Measurements from ENCODE around the gene F7.
"Not testable (repeated sequence)": the region's sequence is repeated elsewhere in the genome, so short reads cannot be mapped to it uniquely, and the experiment has no call there.

The F7 gene
- 0 to 0.19 (median 0.17) reads per million in 3 donors for total RNA-seq

DNA sequence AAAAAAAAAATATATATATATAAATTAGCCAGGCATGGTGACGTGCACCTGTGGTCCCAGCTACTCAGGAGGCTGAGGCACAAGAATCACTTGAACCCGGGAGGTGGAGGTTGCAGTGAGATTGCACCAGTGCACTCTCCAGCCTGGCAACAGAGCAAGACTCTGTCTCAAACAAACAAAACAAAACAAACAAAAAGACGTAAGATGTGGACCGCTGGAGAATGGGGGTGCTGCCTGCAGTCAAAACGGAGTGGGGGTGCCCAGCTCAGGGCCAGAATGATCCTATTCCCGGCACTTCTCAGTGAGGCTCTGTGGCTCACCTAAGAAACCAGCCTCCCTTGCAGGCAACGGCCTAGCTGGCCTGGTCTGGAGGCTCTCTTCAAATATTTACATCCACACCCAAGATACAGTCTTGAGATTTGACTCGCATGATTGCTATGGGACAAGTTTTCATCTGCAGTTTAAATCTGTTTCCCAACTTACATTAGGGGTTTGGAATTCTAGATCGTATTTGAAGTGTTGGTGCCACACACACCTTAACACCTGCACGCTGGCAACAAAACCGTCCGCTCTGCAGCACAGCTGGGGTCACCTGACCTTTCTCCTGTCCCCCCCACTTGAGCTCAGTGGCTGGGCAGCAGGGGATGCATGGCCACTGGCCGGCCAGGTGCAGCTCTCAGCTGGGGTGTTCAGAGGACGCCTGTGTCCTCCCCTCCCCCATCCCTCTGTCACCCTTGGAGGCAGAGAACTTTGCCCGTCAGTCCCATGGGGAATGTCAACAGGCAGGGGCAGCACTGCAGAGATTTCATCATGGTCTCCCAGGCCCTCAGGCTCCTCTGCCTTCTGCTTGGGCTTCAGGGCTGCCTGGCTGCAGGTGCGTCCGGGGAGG, at the start of gene F7:
F7 (plus strand) TSS at position 760 of the 889 bp plus-strand sequence; CDS start at position 811, 51 bp downstream.
- Histone ChIP-seq H3K4me3 (ENCODE audit: insufficient read depth, low read depth, low read length, poor library complexity, severe bottlenecking) (no peak within 1 kb of the TSS), H3K4me1 (ENCODE audit: control insufficient read depth, insufficient read depth, low read length, poor library complexity, severe bottlenecking) (peaks cover 8% of the 10 kb centered on the region), H3K27ac (ENCODE audit: insufficient read depth, low read length, poor library complexity, severe bottlenecking) (no peak within 1 kb of the TSS), H3K36me3 (ENCODE audit: control insufficient read depth, insufficient read depth, low read length) (no peaks in the 10 kb centered on the region), H3K9me3 (ENCODE audit: control insufficient read depth, low read length) (no peaks in the 10 kb centered on the region), H3K27me3 (replicated peaks; ENCODE audit: control insufficient read depth, insufficient read depth, low read length, poor library complexity, severe bottlenecking) (peaks cover 10% of the 10 kb centered on the region)
- DNase-seq, result no peak

DNA sequence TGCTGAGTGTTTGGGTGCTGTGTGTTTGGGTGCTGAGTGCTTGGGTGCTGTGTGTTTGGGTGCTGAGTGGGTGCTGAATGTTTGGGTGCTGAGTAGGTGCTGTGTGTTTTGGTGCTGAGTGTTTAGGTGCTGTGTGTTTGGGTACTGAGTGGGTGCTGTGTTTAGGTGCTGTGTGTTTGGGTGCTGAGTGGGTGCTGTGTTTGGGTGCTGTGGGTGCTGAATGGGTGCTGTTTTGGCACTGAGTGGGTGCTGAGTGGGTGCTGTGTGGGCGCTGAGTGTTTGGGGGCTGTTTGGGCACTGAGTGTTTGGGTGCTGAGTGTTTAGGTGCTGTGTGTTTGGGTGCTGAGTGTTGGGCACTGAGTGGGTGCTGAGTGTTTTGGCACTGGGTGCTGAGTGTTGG, 48.5 kb upstream of the F7 start:
- Histone ChIP-seq H3K27ac (ENCODE audit: insufficient read depth, low read length, poor library complexity, severe bottlenecking) (no peak overlapping the region), H3K27me3 (replicated peaks; ENCODE audit: control insufficient read depth, insufficient read depth, low read length, poor library complexity, severe bottlenecking) (no peaks in the 10 kb centered on the region), H3K4me3 (ENCODE audit: insufficient read depth, low read depth, low read length, poor library complexity, severe bottlenecking) (no peak overlapping the region), H3K36me3 (ENCODE audit: control insufficient read depth, insufficient read depth, low read length) (no peaks in the 10 kb centered on the region), H3K9me3 (ENCODE audit: control insufficient read depth, low read length) (no peaks in the 10 kb centered on the region), H3K4me1 (ENCODE audit: control insufficient read depth, insufficient read depth, low read length, poor library complexity, severe bottlenecking) (no peaks in the 10 kb centered on the region)
- DNase-seq, result no peak

DNA sequence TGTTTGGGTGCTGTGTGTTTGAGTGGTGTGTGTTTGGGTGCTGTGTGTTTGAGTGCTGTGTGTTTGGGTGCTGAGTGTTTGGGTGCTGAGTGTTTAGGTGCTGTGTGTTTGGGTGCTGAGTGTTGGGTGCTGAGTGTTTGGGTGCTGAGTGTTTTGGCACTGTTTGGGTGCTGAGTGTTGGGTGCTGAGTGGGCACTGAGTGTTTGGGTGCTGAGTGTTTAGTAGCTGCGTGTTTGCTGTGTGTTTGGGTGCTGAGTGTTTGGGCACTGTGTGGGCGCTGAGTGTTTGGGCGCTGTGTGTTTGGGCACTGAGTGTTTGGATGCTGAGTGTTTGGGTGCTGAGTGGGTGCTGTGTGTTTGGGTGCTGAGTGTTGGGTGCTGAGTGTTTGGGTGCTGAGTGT, 48.0 kb upstream of the F7 start:
- H3K4me1 ChIP-seq (ENCODE audit: control insufficient read depth, insufficient read depth, low read length, poor library complexity, severe bottlenecking); DNase-seq; H3K4me3 ChIP-seq (ENCODE audit: insufficient read depth, low read depth, low read length, poor library complexity, severe bottlenecking); H3K9me3 ChIP-seq (ENCODE audit: control insufficient read depth, low read length); H3K36me3 ChIP-seq (ENCODE audit: control insufficient read depth, insufficient read depth, low read length); H3K27ac ChIP-seq (ENCODE audit: insufficient read depth, low read length, poor library complexity, severe bottlenecking); H3K27me3 ChIP-seq (replicated peaks; ENCODE audit: control insufficient read depth, insufficient read depth, low read length, poor library complexity, severe bottlenecking): not testable (repeated sequence)

DNA sequence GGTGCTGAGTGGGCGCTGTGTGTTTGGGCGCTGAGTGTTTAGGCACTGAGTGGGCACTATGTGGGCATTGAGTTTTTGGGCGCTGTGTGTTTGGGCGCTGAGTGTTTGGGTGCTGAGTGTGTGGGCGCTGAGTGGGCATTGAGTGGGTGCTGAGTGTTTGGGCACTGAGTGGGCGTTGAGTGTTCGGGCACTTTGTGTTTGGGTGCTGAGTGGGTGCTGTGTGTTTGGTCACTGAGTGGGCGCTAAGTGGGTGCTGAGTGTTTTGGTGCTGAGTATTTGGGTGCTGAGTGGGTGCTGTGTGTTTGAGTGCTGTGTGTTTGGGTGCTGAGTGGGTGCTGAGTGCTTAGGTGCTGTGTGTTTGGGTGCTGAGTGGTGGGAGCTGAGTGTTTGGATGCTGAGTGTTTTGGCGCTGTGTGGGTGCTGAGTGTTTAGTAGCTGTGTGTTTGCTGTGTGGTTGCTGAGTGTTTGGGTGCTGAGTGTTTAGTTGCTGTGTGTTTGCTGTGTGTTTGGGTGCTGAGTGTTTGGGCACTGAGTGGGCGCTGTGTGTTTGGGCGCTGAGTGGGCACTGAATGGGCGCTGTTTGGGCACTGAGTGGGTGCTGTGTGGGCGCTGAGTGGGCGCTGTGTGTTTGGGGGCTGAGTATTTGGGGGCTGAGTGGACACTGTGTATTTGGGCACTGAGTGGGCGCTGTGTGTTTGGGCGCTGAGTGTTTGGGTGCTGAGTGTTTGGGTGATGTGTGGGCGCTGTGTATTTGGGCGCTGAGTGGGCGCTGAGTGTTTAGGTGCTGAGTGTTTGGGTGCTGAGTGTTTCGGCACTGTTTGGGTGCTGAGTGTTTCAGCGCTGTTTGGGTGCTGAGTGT, 47.2 kb upstream of the F7 start:
- Histone ChIP-seq H3K36me3 (ENCODE audit: control insufficient read depth, insufficient read depth, low read length) (peaks cover 3% of the 10 kb centered on the region), H3K9me3 (ENCODE audit: control insufficient read depth, low read length) (no peaks in the 10 kb centered on the region), H3K27ac (ENCODE audit: insufficient read depth, low read length, poor library complexity, severe bottlenecking) (no peak overlapping the region), H3K4me1 (ENCODE audit: control insufficient read depth, insufficient read depth, low read length, poor library complexity, severe bottlenecking) (no peaks in the 10 kb centered on the region), H3K27me3 (replicated peaks; ENCODE audit: control insufficient read depth, insufficient read depth, low read length, poor library complexity, severe bottlenecking) (no peaks in the 10 kb centered on the region), H3K4me3 (ENCODE audit: insufficient read depth, low read depth, low read length, poor library complexity, severe bottlenecking) (no peak overlapping the region)
- DNase-seq, result no peak

DNA sequence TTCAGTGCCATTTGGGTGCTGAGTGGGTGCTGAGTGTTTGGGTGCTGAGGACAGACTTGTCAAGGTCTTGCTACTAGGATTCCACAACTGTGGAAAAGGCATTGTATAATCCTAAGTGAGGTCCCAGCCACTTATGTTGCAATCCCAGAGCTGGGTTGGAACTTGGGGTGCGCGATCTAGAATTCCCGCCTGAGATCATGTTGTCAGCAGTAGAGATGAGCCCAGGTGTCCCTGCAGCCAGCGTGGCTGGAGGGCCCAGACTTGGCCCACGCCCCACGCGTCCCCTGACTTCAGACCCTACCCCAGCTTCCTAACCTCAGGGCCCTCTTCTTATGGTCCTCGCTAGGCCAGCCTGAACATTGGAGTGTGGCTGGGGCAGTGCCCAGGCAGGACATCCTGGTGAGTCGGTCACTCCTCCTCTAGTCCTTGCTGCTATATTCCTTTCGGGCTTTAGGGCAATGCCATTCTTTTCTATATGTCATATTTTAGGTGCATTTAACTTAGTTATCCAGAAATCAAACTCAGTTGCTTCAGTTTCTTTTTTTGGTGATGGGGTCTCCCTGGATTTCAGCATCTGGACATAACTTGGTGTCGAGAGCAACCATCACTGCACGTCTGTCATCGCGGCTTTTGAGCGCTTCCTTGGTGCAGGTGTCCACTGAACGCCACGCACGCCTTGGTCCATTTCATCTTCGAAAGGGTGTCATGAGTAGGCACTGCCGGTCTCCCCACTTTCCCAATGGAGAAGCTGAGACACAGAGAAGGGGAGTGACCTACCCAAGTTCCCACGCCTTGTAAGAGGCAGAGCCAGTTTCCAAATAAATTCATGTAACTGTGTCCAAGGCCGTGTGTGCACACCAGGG, 46.4 kb upstream of the F7 start:
- Histone ChIP-seq H3K27me3 (replicated peaks; ENCODE audit: control insufficient read depth, insufficient read depth, low read length, poor library complexity, severe bottlenecking) (no peaks in the 10 kb centered on the region), H3K4me3 (ENCODE audit: insufficient read depth, low read depth, low read length, poor library complexity, severe bottlenecking) (no peak overlapping the region), H3K36me3 (ENCODE audit: control insufficient read depth, insufficient read depth, low read length) (peaks cover 3% of the 10 kb centered on the region), H3K27ac (ENCODE audit: insufficient read depth, low read length, poor library complexity, severe bottlenecking) (no peak overlapping the region), H3K4me1 (ENCODE audit: control insufficient read depth, insufficient read depth, low read length, poor library complexity, severe bottlenecking) (no peaks in the 10 kb centered on the region), H3K9me3 (ENCODE audit: control insufficient read depth, low read length) (no peaks in the 10 kb centered on the region)
- DNase-seq, result no peak

DNA sequence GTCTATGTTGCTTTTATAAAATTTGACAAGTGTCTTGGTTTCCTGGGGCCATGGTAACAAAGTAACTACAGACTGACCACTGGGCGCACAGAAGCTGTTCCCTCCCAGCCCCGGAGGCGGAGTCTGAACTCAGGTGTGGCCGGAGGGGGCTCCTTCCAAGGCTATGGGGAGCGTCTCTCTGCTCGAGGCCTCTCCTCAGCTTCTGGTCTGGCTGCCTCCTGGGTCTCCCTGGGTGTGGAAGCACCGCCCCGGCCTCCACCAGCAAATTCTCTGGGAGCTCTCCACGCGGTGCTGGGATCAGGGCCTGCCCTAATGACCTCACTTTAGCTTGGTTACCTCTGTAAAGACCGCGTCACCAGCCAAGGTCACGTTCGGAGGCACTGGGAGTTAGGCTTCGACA, 45.7 kb upstream of the F7 start:
- Histone ChIP-seq H3K9me3 (ENCODE audit: control insufficient read depth, low read length) (no peaks in the 10 kb centered on the region), H3K36me3 (ENCODE audit: control insufficient read depth, insufficient read depth, low read length) (peaks cover 3% of the 10 kb centered on the region), H3K27ac (ENCODE audit: insufficient read depth, low read length, poor library complexity, severe bottlenecking) (no peak overlapping the region), H3K4me1 (ENCODE audit: control insufficient read depth, insufficient read depth, low read length, poor library complexity, severe bottlenecking) (no peaks in the 10 kb centered on the region), H3K27me3 (replicated peaks; ENCODE audit: control insufficient read depth, insufficient read depth, low read length, poor library complexity, severe bottlenecking) (no peaks in the 10 kb centered on the region), H3K4me3 (ENCODE audit: insufficient read depth, low read depth, low read length, poor library complexity, severe bottlenecking) (no peak overlapping the region)
- DNase-seq, result no peak

DNA sequence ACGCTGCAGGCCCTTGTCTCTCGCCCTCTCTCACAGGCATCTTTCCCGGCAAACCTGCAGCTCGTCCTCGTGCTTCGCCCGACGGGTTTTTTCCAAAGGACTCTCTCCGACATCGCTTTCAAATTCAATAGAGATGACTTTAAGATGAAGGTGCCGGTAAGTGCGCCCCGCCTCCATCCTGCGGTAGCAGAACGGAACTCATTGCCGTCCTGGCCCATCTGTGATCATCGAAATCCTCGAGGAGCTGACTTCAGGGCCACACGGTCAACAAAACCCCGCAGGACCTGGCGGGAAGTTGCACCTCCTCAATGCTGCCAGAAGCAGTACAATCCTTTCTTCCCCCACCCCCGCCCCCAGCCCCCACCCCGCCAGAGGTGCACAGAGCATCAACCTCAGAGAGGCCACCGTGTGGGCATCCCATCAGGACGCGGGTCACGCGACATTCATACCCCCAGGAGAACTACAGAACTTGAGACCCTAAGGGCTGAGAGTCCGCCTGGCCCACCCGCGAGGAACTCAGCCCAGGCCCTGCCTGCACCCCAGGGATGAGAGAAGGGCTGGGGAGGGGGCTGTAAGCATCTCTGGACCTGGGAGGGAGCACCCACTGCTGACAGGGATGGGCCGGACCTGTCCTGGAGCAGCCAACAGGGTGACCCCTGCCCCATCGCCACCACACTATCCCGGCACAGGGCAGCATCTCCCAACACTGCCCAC, 44.9 kb upstream of the F7 start:
- no peak overlapping the region for H3K4me3 ChIP-seq (ENCODE audit: insufficient read depth, low read depth, low read length, poor library complexity, severe bottlenecking)
- H3K27me3 ChIP-seq (replicated peaks; ENCODE audit: control insufficient read depth, insufficient read depth, low read length, poor library complexity, severe bottlenecking), result no peaks in the 10 kb centered on the region
- no peak overlapping the region for H3K27ac ChIP-seq (ENCODE audit: insufficient read depth, low read length, poor library complexity, severe bottlenecking)
- DNase-seq, result no peak
- no peaks in the 10 kb centered on the region for H3K4me1 ChIP-seq (ENCODE audit: control insufficient read depth, insufficient read depth, low read length, poor library complexity, severe bottlenecking)
- H3K36me3 ChIP-seq (ENCODE audit: control insufficient read depth, insufficient read depth, low read length), result peaks cover 3% of the 10 kb centered on the region
- no peaks in the 10 kb centered on the region for H3K9me3 ChIP-seq (ENCODE audit: control insufficient read depth, low read length)

DNA sequence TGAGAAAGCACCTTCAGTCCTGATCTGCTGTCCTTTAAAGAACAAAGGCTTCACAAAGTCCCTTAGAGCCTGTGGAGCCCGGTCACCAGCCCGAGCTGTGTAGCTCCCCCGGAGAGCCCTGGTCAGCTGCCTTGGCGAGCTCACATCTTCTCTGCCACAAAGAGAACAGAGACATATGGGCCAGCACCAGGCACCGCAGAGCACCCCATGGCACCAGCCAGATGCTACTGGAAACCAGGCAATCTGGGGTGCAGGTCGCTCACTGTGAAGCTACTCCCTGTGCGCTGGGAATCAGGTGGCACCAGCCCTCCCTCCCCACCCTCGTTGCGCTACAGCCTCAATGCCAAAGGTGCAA, 44.3 kb upstream of the F7 start:
- no peak for DNase-seq
- Histone ChIP-seq H3K4me1 (ENCODE audit: control insufficient read depth, insufficient read depth, low read length, poor library complexity, severe bottlenecking) (no peaks in the 10 kb centered on the region), H3K27me3 (replicated peaks; ENCODE audit: control insufficient read depth, insufficient read depth, low read length, poor library complexity, severe bottlenecking) (no peaks in the 10 kb centered on the region), H3K36me3 (ENCODE audit: control insufficient read depth, insufficient read depth, low read length) (peaks cover 3% of the 10 kb centered on the region), H3K9me3 (ENCODE audit: control insufficient read depth, low read length) (no peaks in the 10 kb centered on the region), H3K27ac (ENCODE audit: insufficient read depth, low read length, poor library complexity, severe bottlenecking) (no peak overlapping the region), H3K4me3 (ENCODE audit: insufficient read depth, low read depth, low read length, poor library complexity, severe bottlenecking) (no peak overlapping the region)

DNA sequence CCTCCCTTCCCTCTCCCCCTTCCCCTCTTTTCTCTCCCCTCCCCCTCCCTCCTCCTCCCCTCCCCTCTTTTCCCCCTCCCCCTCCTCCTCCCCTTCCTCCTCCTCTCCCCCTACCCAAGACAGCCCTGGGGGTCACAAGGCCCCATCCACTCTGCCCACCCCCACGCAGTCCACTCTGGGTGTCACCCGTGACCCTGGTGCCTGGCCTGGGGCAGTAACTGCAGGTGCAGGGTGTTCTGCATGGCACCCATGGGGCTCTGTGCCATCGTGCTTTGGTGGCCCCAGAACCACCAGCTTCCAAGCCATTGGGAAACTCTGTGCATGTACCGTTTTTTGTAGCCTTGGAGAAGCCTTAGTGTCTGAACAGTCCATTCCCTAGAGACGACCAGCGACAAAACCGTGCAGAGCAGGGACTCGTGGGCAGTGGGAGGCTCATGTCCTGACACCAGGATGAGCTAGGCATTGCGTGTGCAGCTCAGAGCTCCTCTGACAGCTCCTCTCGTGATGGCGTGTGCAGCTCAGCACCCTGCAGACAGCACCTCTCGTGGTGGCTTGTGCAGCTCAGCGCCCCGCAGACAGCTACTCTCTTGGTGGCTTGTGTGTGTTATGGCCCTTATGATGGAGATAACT, 43.7 kb upstream of the F7 start:
- Histone ChIP-seq H3K36me3 (ENCODE audit: control insufficient read depth, insufficient read depth, low read length) (peaks cover 3% of the 10 kb centered on the region), H3K9me3 (ENCODE audit: control insufficient read depth, low read length) (no peaks in the 10 kb centered on the region), H3K27ac (ENCODE audit: insufficient read depth, low read length, poor library complexity, severe bottlenecking) (no peak overlapping the region), H3K4me3 (ENCODE audit: insufficient read depth, low read depth, low read length, poor library complexity, severe bottlenecking) (no peak overlapping the region), H3K4me1 (ENCODE audit: control insufficient read depth, insufficient read depth, low read length, poor library complexity, severe bottlenecking) (no peaks in the 10 kb centered on the region), H3K27me3 (replicated peaks; ENCODE audit: control insufficient read depth, insufficient read depth, low read length, poor library complexity, severe bottlenecking) (no peaks in the 10 kb centered on the region)
- DNase-seq, result no peak
